SK-N-SH (cell line): ENCODE data around the gene CCDC149. TPM values are rescaled to one million over a fixed set of nuclear protein-coding genes. Genes with fewer than 3 reads are reported as not detected.

Experiments used
- CTCF ChIA-PET: fragments of 300-600, 350-600 bp; formaldehyde crosslinking; extraction: SDS; loops from one replicate; lab custom pipeline; 2021; lab: Yijun Ruan, JAX
- POLR2A ChIA-PET: fragments of 350-600 bp; sonication (Branson Sonifier 250); formaldehyde crosslinking; extraction: SDS; loops from one replicate; lab custom pipeline; 2020; ENCODE audit warnings: antibody characterized with exemption, inconsistent platforms; lab: Yijun Ruan, JAX
- DNase-seq: peaks from one replicate; pipeline ENCODE4 v3.0.0; 2012
- H2AFZ ChIP-seq: fragments of 200-600 bp; sonication (generic); 2 replicates; pipeline ENCODE4 v1.8.1; 2016; ENCODE audit warnings: antibody characterized with exemption, mild to moderate bottlenecking, low read depth
- H3F3A ChIP-seq: fragments of 200-600 bp; sonication (generic); replicated peaks from 2 replicates; pipeline ENCODE3; 2016; ENCODE audit warnings: antibody characterized with exemption, mild to moderate bottlenecking; ENCODE audit not compliant: insufficient read depth
- H3K27ac ChIP-seq, 2 experiments: fragments of 200-500 bp in 1 of 2; fragments of 200-600 bp in 1 of 2; sonication (Bioruptor generic) in 1 of 2; sonication (generic), shearing (Covaris generic) in 1 of 2; 2 replicates each; pipeline versions ENCODE4 v1.5.1 to v1.6.1; 2014 to 2016; ENCODE audit warnings: low read depth in 2 of 2, inconsistent platforms in 1 of 2, low read length in 1 of 2, mild to moderate bottlenecking in 1 of 2, mixed read lengths in 1 of 2
- H3K27me3 ChIP-seq: fragments of 200-600 bp; sonication (generic), shearing (Covaris generic); 2 replicates; pipeline ENCODE4 v1.6.1; 2016; ENCODE audit warnings: mixed run types; ENCODE audit not compliant: insufficient read depth
- H3K36me3 ChIP-seq, 2 experiments: fragments of 200-500 bp in 1 of 2; fragments of 200-600 bp in 1 of 2; sonication (Bioruptor generic) in 1 of 2; sonication (generic) in 1 of 2; replicated peaks in 1 of 2; 2 replicates each; pipeline versions ENCODE3 to v1.5.1; 2014 to 2016; ENCODE audit warnings: low read length in 1 of 2, mild to moderate bottlenecking in 1 of 2; ENCODE audit not compliant: insufficient read depth in 2 of 2, control insufficient read depth in 1 of 2
- H3K4me1 ChIP-seq, 2 experiments: fragments of 200-500 bp in 1 of 2; fragments of 200-600 bp in 1 of 2; sonication (Bioruptor generic) in 1 of 2; sonication (generic), shearing (Covaris generic) in 1 of 2; 2 replicates each; pipeline versions ENCODE4 v1.5.1 to v1.6.1; 2014 to 2016; ENCODE audit warnings: low read depth in 1 of 2, low read length in 1 of 2, mixed run types in 1 of 2; ENCODE audit not compliant: insufficient read depth in 2 of 2, control insufficient read depth in 1 of 2
- H3K4me2 ChIP-seq: fragments of 200-600 bp; sonication (generic), shearing (Covaris generic); 2 replicates; pipeline ENCODE4 v1.6.1; 2017; ENCODE audit warnings: mixed run types
- H3K4me3 ChIP-seq, 2 experiments: fragments of 200-500 bp in 1 of 2; fragments of 200-600 bp in 1 of 2; sonication (Bioruptor generic) in 1 of 2; sonication (generic), shearing (Covaris generic) in 1 of 2; 2 replicates each; pipeline versions ENCODE4 v1.5.1 to v1.8.1; 2014 to 2016; ENCODE audit warnings: low read depth in 2 of 2, inconsistent platforms in 1 of 2, low read length in 1 of 2, mild to moderate bottlenecking in 1 of 2, mixed read lengths in 1 of 2, moderate library complexity in 1 of 2
- H3K79me2 ChIP-seq: fragments of 200-600 bp; sonication (generic); 2 replicates; pipeline ENCODE4 v1.8.1; 2017; ENCODE audit warnings: mild to moderate bottlenecking; ENCODE audit not compliant: insufficient read depth
- H3K9ac ChIP-seq: fragments of 200-600 bp; sonication (generic); 2 replicates; pipeline ENCODE4 v1.6.1; 2017; ENCODE audit warnings: mixed run types
- H3K9me2 ChIP-seq: fragments of 200-600 bp; sonication (generic); 2 replicates; pipeline ENCODE4 v1.6.1; 2017; ENCODE audit warnings: mixed run types
- H3K9me3 ChIP-seq: fragments of 200-600 bp; sonication (generic); 2 replicates; pipeline ENCODE4 v1.6.1; 2017; ENCODE audit warnings: mixed run types, mild to moderate bottlenecking, moderate library complexity
- H4K20me1 ChIP-seq: fragments of 200-600 bp; sonication (generic); 2 replicates; pipeline ENCODE4 v1.6.1; 2017; ENCODE audit warnings: mild to moderate bottlenecking, mixed run types; ENCODE audit not compliant: insufficient read depth
- CHD2 ChIP-seq: fragments of 150-350 bp; IDR thresholded peaks from 2 replicates; pipeline ENCODE4 v1.6.1; 2018; ENCODE audit warnings: low read length; ENCODE audit not compliant: partially characterized antibody
- CTCF ChIP-seq: fragments of 200-600 bp; sonication (generic); IDR thresholded peaks from 2 replicates; pipeline ENCODE4 v1.6.1; 2017; ENCODE audit warnings: antibody characterized with exemption, mild to moderate bottlenecking, moderate library complexity
- EP300 ChIP-seq, 2 experiments: IDR thresholded peaks; 2 replicates each; pipeline versions ENCODE4 v1.4.0 to v1.6.1; 2012; ENCODE audit warnings: borderline replicate concordance in 1 of 2, low read depth in 1 of 2, low read length in 1 of 2
- FOSL2 ChIP-seq: IDR thresholded peaks from 2 replicates; pipeline ENCODE4 v1.4.0; 2012; ENCODE audit warnings: low read depth, mild to moderate bottlenecking, moderate library complexity, borderline replicate concordance
- JUND ChIP-seq: IDR thresholded peaks from 2 replicates; pipeline ENCODE4 v1.4.0; 2012
- MEF2A ChIP-seq: IDR thresholded peaks from 2 replicates; pipeline ENCODE4 v1.4.0; 2012; ENCODE audit warnings: low read depth, borderline replicate concordance
- NFIC ChIP-seq: IDR thresholded peaks from 2 replicates; pipeline ENCODE4 v1.4.0; 2012; ENCODE audit warnings: borderline replicate concordance
- PBX3 ChIP-seq: IDR thresholded peaks from 2 replicates; pipeline ENCODE4; 2012
- POLR2AphosphoS5 ChIP-seq: IDR thresholded peaks from 2 replicates; pipeline ENCODE4 v1.6.1; 2012; ENCODE audit warnings: low read depth, low read length
- RXRA ChIP-seq: IDR thresholded peaks from 2 replicates; pipeline ENCODE4 v1.4.0; 2012; ENCODE audit warnings: low read depth, mild to moderate bottlenecking, borderline replicate concordance
- SIN3A ChIP-seq: IDR thresholded peaks from 2 replicates; pipeline ENCODE4 v1.6.1; 2012; ENCODE audit warnings: low read depth, mild to moderate bottlenecking, low read length, moderate library complexity, borderline replicate concordance
- SMC3 ChIP-seq: IDR thresholded peaks from 2 replicates; pipeline ENCODE4 v1.6.1; 2012; ENCODE audit warnings: low read depth, low read length, improper control_type of control experiment
- TCF12 ChIP-seq: IDR thresholded peaks from 2 replicates; pipeline ENCODE4 v1.4.0; 2012
- TEAD4 ChIP-seq: IDR thresholded peaks from 2 replicates; pipeline ENCODE4 v1.4.0; 2012; ENCODE audit warnings: mild to moderate bottlenecking, borderline replicate concordance; ENCODE audit not compliant: insufficient read depth
- USF2 ChIP-seq: fragments of 150-350 bp; IDR thresholded peaks from 2 replicates; pipeline ENCODE4 v1.6.1; 2017; ENCODE audit warnings: antibody characterized with exemption, low read length, low read depth, borderline replicate concordance
- WGBS: methylation state at CpG from one replicate; pipeline ENCODE4 v1.1.6; 2017; ENCODE audit warnings: low lambda C conversion rate; 5-methylcytosine and 5-hydroxymethylcytosine counted together
- polyA plus RNA-seq, 3 experiments: library from polyadenylated mRNA; depleted of rRNA; stranded (reverse); fragments of >200 nt; gene quantifications; 2 replicates each; pipeline ENCODE4 v1.2.3, GENCODE V29; 2012

The CCDC149 gene
- polyA plus RNA-seq, 1 of the 3 experiments (the other 2 are of a cell fraction) = 5.5 TPM

- H4K20me1 ChIP-seq = no peaks in the 10 kb centered on the region
- no peak overlapping the region for H3K4me3 ChIP-seq
- H3F3A ChIP-seq = peaks cover 14% of the 10 kb centered on the region
- WGBS = 44% methylated on average over 3 of the region's 3 CpGs
- H3K9ac ChIP-seq = peak overlapping the region; percentile 20; the same call in 1 of the 2 replicates
- peaks cover 2 to 22% of the 10 kb centered on the region in 2 experiments for H3K4me1 ChIP-seq
- DNase-seq = no peak
- no peaks in the 10 kb centered on the region for H3K79me2 ChIP-seq
- H2AFZ ChIP-seq = no peak overlapping the region
- H3K9me3 ChIP-seq = no peaks in the 10 kb centered on the region
- H3K4me2 ChIP-seq = peak overlapping the region; percentile 44
- peak overlapping the region; percentile 47 to 79; a peak in 3 of 4 replicates for H3K27ac ChIP-seq
- TF ChIP-seq SIN3A = no peak
- peak; percentile 31; the same call in 1 of the 2 replicates for TF ChIP-seq TEAD4
- TF ChIP-seq EP300 (IDR thresholded peaks at IDR 0.05; ENCODE audit: borderline replicate concordance in 1 of 2, low read depth in 1 of 2, low read length in 1 of 2) = peak; percentile 21 to 78; a peak in 2 of 4 replicates
- TF ChIP-seq JUND = peak; percentile 81
- peak; percentile 89 for TF ChIP-seq TCF12
- peak; percentile 96 for TF ChIP-seq PBX3
- TF ChIP-seq CTCF = no peak
- TF ChIP-seq CHD2 = no peak
- no peak for TF ChIP-seq SMC3
- TF ChIP-seq USF2 = no peak
- TF ChIP-seq FOSL2 = peak; percentile 78
- peak; percentile 89 for TF ChIP-seq RXRA
- TF ChIP-seq NFIC = peak; percentile 39; the same call in 1 of the 2 replicates
- TF ChIP-seq MEF2A = peak; percentile 97
- peak; percentile 68; the same call in 1 of the 2 replicates for TF ChIP-seq POLR2AphosphoS5
- H3K27me3 ChIP-seq = no peaks in the 10 kb centered on the region
- no peaks in the 10 kb centered on the region for H3K9me2 ChIP-seq
- POLR2A ChIA-PET = no interaction called here
- H3K36me3 ChIP-seq = no peaks in the 10 kb centered on the region
- CTCF ChIA-PET = no interaction called here
These were observed 54.8 kb downstream of the CCDC149 start for GRCh38 chr4:24858026-24858425.
